G401 (cell line): Measurements from ENCODE around the gene RBM4B. TPM values are rescaled to one million over a fixed set of nuclear protein-coding genes. Genes with fewer than 3 reads are reported as not detected.
"Not testable (repeated sequence)": the region's sequence is repeated elsewhere in the genome, so short reads cannot be mapped to it uniquely, and the experiment has no call there.

Experiments
- DNase-seq: peaks from one replicate; pipeline ENCODE4 v3.0.0-alpha.2; 2015; ENCODE audit warnings: low spot score
- in situ Hi-C: cut with HindIII; loops from 2 replicates; pipeline ENCODE4 v1.10.0; 2016; ENCODE audit warnings: low sequenced_read_pairs, mixed read lengths
- total RNA-seq: library from RNA; depleted of rRNA; stranded (reverse); fragments of >200 nt; shearing (Covaris generic); gene quantifications from 2 replicates; pipeline ENCODE4 v1.2.3, GENCODE V29; 2014

Gene RBM4B
- total RNA-seq, 1 experiment from 2014 or later = 13.0 TPM

- in situ Hi-C loops = no loop called here
- no peak for DNase-seq
These were observed 25.0 kb downstream of the RBM4B start for GRCh38 chr11:66652651-66653050.

DNA sequence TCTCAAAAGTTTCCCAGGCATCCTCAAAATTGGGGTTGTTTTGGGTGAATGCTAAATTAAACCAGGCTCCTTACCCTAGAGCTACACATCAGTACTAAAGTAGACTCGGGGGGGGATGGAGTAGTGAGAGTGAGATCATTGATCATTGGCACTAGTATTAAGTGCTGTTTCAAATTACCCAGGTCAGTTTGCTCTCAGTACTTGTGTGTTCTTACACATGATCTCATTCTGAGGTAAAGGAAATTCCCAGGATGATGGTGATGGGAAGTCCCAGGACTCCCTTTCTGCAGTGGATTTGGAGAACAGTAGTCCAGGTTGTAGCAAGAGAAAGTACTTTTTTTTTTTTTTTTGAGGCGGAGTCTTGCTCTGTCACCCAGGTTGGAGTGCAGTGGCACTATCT lies 26.7 kb downstream of the RBM4B start:
- in situ Hi-C loops = no loop called here
- DNase-seq = no peak

DNA sequence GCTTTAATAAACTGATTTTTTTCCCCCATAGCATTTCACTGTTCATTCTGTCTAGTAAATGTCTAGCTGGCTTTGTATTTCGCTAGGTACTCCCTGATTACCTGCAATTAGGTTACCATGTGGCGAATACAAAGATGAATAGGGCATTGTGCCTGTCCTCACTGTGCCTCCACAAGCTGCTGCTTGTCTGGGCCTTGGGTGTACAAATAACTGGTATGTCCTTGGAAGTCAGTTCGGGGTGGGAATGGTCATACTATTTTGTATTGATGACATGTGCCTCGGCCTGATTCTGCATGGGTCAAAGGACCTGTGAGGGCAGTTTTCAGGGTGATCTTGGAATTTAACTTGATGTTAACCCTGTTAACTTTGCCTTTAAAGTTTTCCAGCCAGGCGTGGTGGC lies 27.8 kb downstream of the RBM4B start:
- in situ Hi-C loops = no loop called here
- no peak for DNase-seq

DNA sequence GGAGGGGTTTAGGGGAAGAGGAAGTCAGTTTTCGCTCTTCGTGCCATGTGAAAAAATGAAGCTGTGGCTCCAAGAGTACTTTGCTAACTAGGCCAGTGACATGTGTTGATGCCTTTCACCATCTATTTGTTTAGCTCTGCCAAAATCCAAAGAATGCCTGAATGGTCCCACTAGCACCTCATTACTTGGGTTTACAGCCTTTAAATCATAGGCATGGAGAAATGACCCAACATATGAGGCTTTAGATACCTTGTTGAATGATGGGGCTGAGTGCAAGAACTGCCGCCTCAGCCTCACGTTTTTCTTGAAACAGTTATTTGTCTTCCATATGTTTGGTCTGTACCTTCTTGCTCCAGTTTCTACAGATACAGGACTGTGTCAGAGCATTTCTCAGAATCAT lies 30.9 kb downstream of the RBM4B start:
- DNase-seq = no peak
- in situ Hi-C loops = no loop called here

DNA sequence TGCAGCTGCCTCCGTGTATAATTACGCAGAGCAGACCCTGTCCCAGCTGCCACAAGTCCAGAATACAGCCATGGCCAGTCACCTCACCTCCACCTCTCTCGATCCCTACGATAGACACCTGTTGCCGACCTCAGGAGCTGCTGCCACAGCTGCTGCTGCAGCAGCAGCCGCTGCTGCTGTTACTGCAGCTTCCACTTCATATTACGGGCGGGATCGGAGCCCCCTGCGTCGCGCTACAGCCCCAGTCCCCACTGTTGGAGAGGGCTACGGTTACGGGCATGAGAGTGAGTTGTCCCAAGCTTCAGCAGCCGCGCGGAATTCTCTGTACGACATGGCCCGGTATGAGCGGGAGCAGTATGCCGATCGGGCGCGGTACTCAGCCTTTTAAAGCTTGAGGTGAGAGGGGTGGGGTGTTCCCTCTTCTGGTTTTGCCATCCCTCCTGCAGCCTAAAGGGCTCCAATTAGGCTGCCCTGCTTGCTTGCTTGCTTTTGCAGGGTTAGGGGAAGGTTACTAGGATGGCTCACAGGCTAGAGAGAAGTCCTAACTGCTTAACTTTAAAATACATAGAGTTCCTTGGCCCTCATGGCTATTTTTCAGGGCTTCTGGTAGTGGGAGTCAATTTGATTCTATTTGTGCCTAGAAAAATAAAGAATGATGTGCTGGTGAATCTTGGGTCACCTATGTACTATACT lies 33.8 kb downstream of the RBM4B start:
- in situ Hi-C loops = no loop called here
- no peak for DNase-seq

DNA sequence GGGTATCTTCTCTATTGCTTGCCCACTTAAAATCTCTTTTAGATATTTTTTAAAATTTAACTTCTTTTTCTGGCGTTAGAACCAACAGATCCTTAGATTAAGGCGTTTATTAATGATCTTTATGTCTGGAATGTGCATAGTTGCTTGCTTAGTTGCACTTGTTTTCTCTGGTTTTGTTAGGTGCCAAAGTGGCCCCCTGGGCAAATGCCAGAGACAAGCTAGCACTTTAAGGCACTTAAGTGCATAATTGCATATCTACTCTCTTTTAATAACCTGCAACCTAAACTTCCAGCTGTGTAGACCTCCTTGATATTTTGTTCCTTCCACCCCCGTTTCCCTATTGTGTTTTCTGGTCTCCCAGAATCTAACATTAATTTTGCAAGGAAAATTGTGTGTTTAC lies 35.9 kb downstream of the RBM4B start:
- in situ Hi-C loops = no loop called here
- no peak for DNase-seq

DNA sequence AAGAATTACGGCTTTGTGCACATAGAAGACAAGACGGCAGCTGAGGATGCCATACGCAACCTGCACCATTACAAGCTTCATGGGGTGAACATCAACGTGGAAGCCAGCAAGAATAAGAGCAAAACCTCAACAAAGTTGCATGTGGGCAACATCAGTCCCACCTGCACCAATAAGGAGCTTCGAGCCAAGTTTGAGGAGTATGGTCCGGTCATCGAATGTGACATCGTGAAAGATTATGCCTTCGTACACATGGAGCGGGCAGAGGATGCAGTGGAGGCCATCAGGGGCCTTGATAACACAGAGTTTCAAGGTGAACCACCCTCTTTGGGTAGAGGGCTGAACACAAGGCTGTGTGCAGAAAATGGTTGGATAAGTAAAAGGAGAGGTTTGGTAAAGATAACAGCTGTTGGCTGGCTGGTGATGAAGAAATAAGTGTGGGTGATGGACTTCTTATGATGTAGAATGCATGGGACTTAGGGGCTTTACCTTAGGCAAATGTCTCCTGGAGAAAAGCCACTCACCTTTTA lies 37.8 kb downstream of the RBM4B start:
- in situ Hi-C loops, DNase-seq: not testable (repeated sequence)

GRCh38 chr11:66639066-66639813 lies 38.4 kb downstream of the RBM4B start:
- in situ Hi-C loops = no loop called here
- peak; percentile 55 for DNase-seq

DNA sequence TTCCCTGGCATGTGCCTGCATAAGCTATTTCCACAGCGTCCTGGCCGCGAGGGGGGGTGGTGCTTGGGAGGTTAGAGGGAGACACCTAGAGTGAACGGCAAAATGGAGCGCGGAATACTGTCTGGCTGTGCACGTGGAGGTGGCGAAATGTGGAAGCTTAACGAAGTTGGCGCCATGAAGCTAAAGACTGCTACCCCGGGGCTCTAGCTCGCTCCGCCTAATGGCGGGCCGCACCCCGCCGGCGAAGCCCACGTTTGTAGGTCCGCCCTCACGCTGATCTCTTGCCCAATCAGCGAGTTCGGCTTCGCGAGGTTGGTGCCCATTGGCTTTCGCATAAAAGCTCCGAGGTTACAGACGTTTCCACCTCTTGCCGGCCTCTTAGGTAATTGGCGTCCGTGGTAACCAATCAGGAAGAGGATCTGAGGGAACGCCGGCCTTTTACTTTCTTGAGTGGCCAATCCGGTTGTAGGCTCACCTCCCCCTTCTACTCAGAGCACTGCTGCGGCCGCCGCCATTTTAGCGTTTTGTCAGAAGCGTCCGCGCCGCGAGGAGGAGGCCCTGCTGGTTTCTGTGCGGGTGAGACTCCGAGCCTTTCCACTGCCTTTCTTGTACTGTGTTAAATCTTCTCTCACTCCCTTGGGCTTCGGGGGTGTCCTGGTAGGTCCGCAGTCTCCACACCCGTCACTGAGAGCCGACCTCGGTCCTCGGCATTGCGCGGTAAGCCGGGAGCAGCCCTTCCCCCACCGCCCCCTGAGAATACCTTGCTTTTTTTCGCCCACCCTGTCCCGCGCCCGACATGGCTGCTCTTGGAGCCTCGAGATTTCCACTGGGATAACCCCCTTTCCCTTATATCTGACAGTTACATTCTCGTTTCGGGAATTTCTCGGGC lies 39.3 kb downstream of the RBM4B start, which contains the start of gene RBM4:
RBM4 (plus strand) TSS at position 527 of the 889 bp plus-strand sequence. CDS start 1,009 bp downstream, outside the sequence.
- DNase-seq = peak; percentile 100
- in situ Hi-C loops = no loop called here

- in situ Hi-C loops = no loop called here
- peak; percentile 48 for DNase-seq
These were observed 40.0 kb downstream of the RBM4B start for GRCh38 chr11:66637557-66638176.

DNA sequence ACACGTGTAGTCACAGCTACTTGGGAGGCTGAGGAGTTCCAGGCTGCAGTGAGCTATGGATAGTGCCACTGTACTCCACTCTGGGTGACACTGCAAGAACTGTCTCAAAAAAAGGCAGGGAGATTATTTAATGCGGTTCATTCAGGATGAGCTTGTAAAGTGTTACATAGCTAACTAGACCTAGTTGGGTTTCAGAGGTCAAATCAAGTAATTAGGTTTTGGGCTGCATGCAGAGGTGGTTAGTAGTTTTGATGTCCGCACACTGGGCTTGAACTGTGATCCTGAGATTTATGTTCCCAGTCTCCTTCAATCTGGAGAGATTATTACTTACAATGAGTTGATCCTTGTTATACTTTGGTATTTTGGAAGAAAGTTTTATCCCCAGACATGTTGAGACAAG lies 41.3 kb downstream of the RBM4B start:
- peak; percentile 33 for DNase-seq
- in situ Hi-C loops = no loop called here

- in situ Hi-C loops = no loop called here
- no peak for DNase-seq
These were observed 44.7 kb downstream of the RBM4B start for GRCh38 chr11:66632952-66633351.

DNA sequence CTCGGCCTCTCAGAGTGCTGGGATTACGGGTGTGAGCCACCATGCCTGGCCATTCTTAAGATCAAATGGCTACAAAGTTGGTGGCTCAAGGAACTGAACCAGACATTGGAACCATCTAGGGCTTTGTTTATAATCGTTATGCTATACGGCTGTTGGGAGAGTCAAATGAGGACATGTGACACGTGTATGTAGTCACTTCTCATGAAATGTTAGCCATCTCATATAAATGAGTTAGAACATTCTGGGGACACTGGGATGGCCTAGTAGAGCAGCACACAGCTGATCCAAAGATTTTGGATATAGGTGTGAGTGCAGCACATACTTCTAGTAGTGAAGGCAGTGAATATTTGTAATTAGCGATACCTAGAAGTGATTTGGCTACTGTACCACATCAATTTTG lies 45.8 kb downstream of the RBM4B start:
- in situ Hi-C loops = no loop called here
- no peak for DNase-seq

DNA sequence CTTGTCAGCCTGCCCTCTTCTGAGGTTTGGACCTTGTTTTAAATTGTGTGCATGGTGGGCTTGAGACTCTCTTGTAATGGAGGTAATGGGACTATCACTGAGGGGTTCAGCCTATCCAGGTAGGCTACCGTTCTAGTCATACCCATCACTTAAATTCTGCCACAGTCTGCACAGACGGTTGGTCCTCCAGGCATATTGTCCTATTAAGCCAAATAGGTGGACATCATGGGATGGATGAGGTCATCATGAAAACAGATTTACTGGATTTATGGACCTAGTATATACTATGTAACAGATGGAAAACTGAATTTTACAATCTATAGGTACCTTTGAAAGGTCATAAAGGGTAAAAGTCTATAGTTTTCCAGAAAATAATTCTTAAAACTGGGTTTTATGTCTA lies 48.3 kb downstream of the RBM4B start:
- in situ Hi-C loops = no loop called here
- DNase-seq = no peak

DNA sequence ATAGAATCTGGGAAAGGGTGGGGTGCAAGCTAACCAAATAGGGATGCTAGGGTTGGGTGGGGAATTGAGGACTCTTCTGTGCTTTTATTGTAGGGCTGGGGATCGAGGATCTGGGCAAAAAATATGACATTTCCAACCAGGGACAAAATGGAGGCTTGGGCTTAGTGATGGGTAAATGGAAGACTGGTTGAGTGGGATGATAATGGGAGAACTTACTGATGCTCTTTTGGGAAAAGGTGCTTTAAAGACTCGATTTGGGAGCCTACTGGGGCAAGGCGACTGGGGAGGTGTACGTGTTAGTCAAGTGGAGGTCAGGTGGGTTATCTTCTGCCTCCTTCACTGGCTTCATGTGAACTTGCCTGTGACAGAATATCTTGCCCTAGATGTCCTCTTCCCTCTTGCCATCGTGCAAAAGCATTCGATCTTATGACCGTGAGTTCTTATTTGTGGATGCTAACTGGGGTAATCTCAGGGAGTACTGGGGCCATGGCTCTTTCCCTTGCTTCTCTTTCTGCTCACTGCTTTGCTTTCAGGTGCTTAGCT lies 49.6 kb downstream of the RBM4B start:
- no peak for DNase-seq
- in situ Hi-C loops = no loop called here

DNA sequence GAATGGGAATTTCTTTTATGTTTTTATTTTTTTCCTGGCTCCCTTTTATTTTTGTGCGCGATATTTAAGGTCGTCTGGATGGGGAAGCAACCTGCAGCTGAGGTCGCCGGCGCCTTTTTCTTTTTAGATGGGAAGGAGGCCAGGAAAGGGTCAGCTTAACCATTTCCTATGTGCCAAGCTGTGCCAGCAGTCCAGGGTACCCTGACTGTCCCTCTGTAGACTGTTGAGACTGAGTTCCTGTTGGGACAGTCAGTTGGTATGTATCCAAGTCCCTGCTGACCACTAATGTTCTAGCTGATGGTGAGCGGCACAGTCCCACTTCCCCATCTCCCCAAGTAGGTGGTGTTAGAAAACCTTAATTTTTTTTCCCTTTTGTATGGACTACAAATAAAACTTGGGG lies 50.8 kb downstream of the RBM4B start:
- in situ Hi-C loops = no loop called here
- DNase-seq = no peak

- no peak for DNase-seq
- in situ Hi-C loops = no loop called here
These were observed 51.3 kb downstream of the RBM4B start for GRCh38 chr11:66626382-66626781.

DNA sequence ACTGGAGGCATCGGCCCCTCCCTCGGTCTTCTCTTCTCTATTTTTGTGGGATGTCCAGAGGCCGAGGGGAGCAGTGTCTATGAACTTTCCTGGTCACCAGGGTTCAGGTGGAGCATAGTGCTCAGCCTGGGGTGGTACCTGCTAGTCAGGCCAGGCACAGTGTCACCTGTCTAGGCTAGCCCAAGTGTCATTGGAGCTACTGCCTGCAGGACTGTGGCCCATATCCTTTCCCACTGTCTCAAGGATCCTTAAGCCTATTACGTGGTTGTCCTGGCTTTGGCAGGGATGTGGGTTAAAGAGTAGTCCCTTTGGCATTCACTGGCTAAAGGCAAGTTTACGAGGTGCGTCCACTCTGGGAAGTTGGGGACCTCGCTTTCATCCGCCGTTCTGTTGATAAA lies 51.9 kb downstream of the RBM4B start:
- in situ Hi-C loops = no loop called here

More for the DNA sequence above, 51.9 kb downstream of the RBM4B start:
- DNase-seq = no peak
